ENCODE measurements around the gene PLEKHA7.

Gene PLEKHA7

GRCh38 chr11:16738193-16738946 lies 275.8 kb downstream of the PLEKHA7 start, which contains the start of gene C11orf58:
Gene C11orf58 (plus strand): TSS chr11:16738647. CDS start chr11:16738779, 132 bp downstream.
- H3K4me2 ChIP-seq (ENCODE audit: low read length, poor library complexity, severe bottlenecking): peak within 1 kb of the TSS; percentile 75
- H2AK5ac ChIP-seq (ENCODE audit: low read length, severe bottlenecking): peak within 1 kb of the TSS; percentile 26
- H3K14ac ChIP-seq (ENCODE audit: low read length in 2 of 2): peak within 1 kb of the TSS in 1 of 2 experiments; percentile 96
- peak within 1 kb of the TSS; percentile 88 for H4K91ac ChIP-seq (ENCODE audit: low read length)
- peak within 1 kb of the TSS; percentile 80 for H3K27ac ChIP-seq (ENCODE audit: low read length, poor library complexity, severe bottlenecking)
- H2BK120ac ChIP-seq (ENCODE audit: low read depth, low read length): peak within 1 kb of the TSS; percentile 81
- H3K9me3 ChIP-seq (ENCODE audit: control insufficient read depth, low read length): no peaks in the 10 kb centered on the region
- under 1% methylated on average over 46 of the region's 47 CpGs for WGBS
- H4K8ac ChIP-seq (ENCODE audit: low read length): peak within 1 kb of the TSS; percentile 95
- H3K4me1 ChIP-seq (ENCODE audit: control insufficient read depth, insufficient read depth, low read depth, low read length): peaks cover 7% of the 10 kb centered on the region
- H3K9ac ChIP-seq (ENCODE audit: low read length): peak within 1 kb of the TSS; percentile 99
- H2BK5ac ChIP-seq (ENCODE audit: low read depth, low read length, poor library complexity, severe bottlenecking): peak within 1 kb of the TSS; percentile 40
- H3K4me3 ChIP-seq (ENCODE audit: insufficient read depth in 1 of 2, low read depth in 1 of 2, low read length in 2 of 2): peak within 1 kb of the TSS; percentile 74 to 84
- DNase-seq: peak; percentile 99
- H3K27me3 ChIP-seq (ENCODE audit: control insufficient read depth in 1 of 2, insufficient read depth in 1 of 2, low read length in 2 of 2): no peaks in the 10 kb centered on the region
- H3K36me3 ChIP-seq (ENCODE audit: control insufficient read depth in 1 of 2, insufficient read depth in 2 of 2, low read depth in 1 of 2, low read length in 2 of 2): peaks cover 9 to 13% of the 10 kb centered on the region in 2 experiments
- peak within 1 kb of the TSS; percentile 92 to 98 for H3K18ac ChIP-seq (ENCODE audit: low read depth in 1 of 2, low read length in 2 of 2)
- H2BK15ac ChIP-seq (ENCODE audit: low read depth, poor library complexity, severe bottlenecking): peak within 1 kb of the TSS; percentile 3
- peaks cover 4% of the 10 kb centered on the region for H3K79me1 ChIP-seq (replicated peaks; ENCODE audit: low read length, poor library complexity, severe bottlenecking)
- H2BK12ac ChIP-seq (ENCODE audit: low read length in 2 of 2): no peak within 1 kb of the TSS
- H3K4ac ChIP-seq (ENCODE audit: low read depth in 1 of 2, low read length in 2 of 2): peak within 1 kb of the TSS; percentile 55 to 90
- H2AFZ ChIP-seq (ENCODE audit: low read depth, low read length): peak within 1 kb of the TSS; percentile 62
- no peak within 1 kb of the TSS for H3K23ac ChIP-seq (ENCODE audit: low read length in 2 of 2)

DNA sequence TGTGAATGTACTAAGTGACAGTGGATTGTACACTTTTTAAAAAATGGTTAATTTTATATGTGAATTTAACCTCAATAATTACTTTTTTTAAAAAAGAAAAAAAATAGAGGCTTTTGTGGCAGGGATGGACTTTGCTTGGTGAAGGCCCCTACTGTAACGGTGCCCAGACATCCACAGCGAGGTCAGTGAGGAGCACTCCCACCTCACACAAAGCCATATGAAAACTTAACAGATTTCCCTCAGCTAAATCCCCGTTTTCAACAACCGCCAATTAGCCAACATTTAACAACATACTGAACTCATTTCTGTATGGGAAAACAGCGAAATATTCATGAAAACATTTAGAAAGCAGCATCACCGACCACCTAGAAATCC lies 276.4 kb downstream of the PLEKHA7 start:
- Histone ChIP-seq H4K91ac (ENCODE audit: low read length) (no peak overlapping the region), H2BK120ac (ENCODE audit: low read depth, low read length) (peak overlapping the region; percentile 81)

More for the DNA sequence above, 276.4 kb downstream of the PLEKHA7 start:
- Histone ChIP-seq H3K27ac (ENCODE audit: low read length, poor library complexity, severe bottlenecking) (peak overlapping the region; percentile 80), H3K4ac (ENCODE audit: low read depth in 1 of 2, low read length in 2 of 2) (no peak overlapping the region), H2BK15ac (ENCODE audit: low read depth, poor library complexity, severe bottlenecking) (no peak overlapping the region), H3K23ac (ENCODE audit: low read length in 2 of 2) (no peak overlapping the region), H2AK5ac (ENCODE audit: low read length, severe bottlenecking) (peak overlapping the region; percentile 26), H3K4me2 (ENCODE audit: low read length, poor library complexity, severe bottlenecking) (peak overlapping the region; percentile 58), H3K79me1 (replicated peaks; ENCODE audit: low read length, poor library complexity, severe bottlenecking) (peaks cover 4% of the 10 kb centered on the region), H2AFZ (ENCODE audit: low read depth, low read length) (no peak overlapping the region), H3K4me1 (ENCODE audit: control insufficient read depth, insufficient read depth, low read depth, low read length) (peaks cover 7% of the 10 kb centered on the region), H4K8ac (ENCODE audit: low read length) (peak overlapping the region; percentile 95), H2BK5ac (ENCODE audit: low read depth, low read length, poor library complexity, severe bottlenecking) (no peak overlapping the region), H3K14ac (ENCODE audit: low read length in 2 of 2) (no peak overlapping the region), H3K27me3 (ENCODE audit: control insufficient read depth in 1 of 2, insufficient read depth in 1 of 2, low read length in 2 of 2) (no peaks in the 10 kb centered on the region), H2BK12ac (ENCODE audit: low read length in 2 of 2) (no peak overlapping the region), H3K4me3 (ENCODE audit: insufficient read depth in 1 of 2, low read depth in 1 of 2, low read length in 2 of 2) (peak overlapping the region; percentile 64 to 84), H3K9ac (ENCODE audit: low read length) (peak overlapping the region; percentile 99), H3K18ac (ENCODE audit: low read depth in 1 of 2, low read length in 2 of 2) (peak overlapping the region; percentile 77 to 91), H3K9me3 (ENCODE audit: control insufficient read depth, low read length) (no peaks in the 10 kb centered on the region), H3K36me3 (ENCODE audit: control insufficient read depth in 1 of 2, insufficient read depth in 2 of 2, low read depth in 1 of 2, low read length in 2 of 2) (peaks cover 9 to 13% of the 10 kb centered on the region in 2 experiments)
- WGBS: 0% methylated on average over 4 of the region's 6 CpGs
- DNase-seq: no peak
